Measurements from ENCODE around the gene ACOD1. TPM values are rescaled to one million over a fixed set of nuclear protein-coding genes. Genes with fewer than 3 reads are reported as not detected.
"Not testable (repeated sequence)": the region's sequence is repeated elsewhere in the genome, so short reads cannot be mapped to it uniquely, and the experiment has no call there.

Gene ACOD1
- total RNA-seq, result not detected
- long read RNA-seq, result 0 reads

DNA sequence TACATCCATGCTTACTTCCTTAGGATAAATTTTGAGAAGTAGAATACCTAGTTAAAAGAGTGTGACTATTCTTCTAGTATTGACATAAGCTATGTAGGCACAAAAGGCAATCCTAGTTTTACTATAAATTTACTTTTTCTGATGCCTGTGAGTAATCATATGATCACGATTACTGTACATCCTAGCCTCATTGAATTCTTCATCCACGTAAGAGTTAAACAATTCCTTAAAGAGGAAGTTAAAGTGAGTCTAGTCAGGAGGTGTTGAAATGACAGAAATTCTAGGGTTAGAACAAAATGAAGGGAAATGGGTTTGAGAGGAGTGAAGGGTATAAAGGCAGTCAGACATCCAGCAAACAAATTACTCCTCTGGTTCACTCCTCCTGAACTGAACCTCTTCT lies at the start of gene ACOD1:
ACOD1 (plus strand) TSS at position 363 of the 400 bp plus-strand sequence. CDS start 48 bp downstream, outside the sequence.
- intact Hi-C loops (cut with DNase I), result no loop called here
- ATAC-seq (no peak), DNase-seq (ENCODE audit: missing footprints) (no peak)

- intact Hi-C loops (cut with DNase I); DNase-seq (ENCODE audit: missing footprints); ATAC-seq: not testable (repeated sequence)
Observed at GRCh38 chr13:76899066-76899465, 49.2 kb upstream of the ACOD1 start.

GRCh38 chr13:76903544-76904162 lies 44.7 kb upstream of the ACOD1 start:
- intact Hi-C loops (cut with DNase I), result loop anchor here (1.0 to 10.0 kb wide), 4 partner anchors 231 to 1206 kb away; no protein-coding TSS in a partner anchor
- peak; percentile 86 for ATAC-seq
- peak; percentile 72 for DNase-seq (ENCODE audit: missing footprints)

DNA sequence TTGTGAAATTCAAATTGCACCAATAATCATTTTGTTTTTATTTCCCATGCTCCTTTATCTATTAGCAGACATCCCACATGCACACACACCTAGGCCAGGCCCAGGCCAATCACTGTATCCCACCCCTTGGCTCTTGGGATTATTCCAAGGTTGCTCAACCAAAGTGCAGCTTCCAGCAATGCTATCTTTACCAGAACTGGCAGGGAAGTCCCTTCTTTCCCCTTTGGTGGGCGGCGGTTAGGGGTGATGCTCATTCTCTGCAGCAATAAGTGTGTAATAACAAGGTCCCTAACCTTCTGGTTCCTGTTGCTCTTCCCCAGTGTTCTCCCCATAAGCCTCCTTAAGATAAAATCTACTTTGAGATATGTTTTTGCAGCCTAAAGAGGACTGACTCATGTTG lies 43.8 kb upstream of the ACOD1 start:
- no peak for DNase-seq (ENCODE audit: missing footprints)
- intact Hi-C loops (cut with DNase I), result loop anchor here (5.0 to 10.0 kb wide), 2 partner anchors 430 to 1207 kb away; no protein-coding TSS in a partner anchor
- ATAC-seq, result no peak

DNA sequence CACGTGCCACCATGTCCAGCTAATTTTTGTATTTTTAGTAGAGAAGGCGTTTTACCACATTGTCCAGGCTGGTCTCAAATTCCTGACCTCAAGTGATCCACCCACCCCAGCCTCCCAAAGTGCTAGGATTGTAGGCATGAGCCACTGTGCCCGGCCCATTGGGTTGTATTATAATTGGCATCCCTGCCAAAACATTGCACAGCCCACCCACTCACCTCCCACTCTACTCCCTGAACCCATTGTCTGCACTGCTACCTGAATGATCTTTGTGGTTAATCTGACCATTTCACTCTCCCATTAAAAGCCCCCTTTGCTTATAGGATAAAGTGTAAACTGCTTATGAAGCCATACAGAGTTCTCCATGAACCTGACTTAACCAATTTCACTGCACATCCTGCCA lies 35.8 kb upstream of the ACOD1 start:
- DNase-seq (ENCODE audit: missing footprints), result no peak
- ATAC-seq, result no peak
- intact Hi-C loops (cut with DNase I), result no loop called here

DNA sequence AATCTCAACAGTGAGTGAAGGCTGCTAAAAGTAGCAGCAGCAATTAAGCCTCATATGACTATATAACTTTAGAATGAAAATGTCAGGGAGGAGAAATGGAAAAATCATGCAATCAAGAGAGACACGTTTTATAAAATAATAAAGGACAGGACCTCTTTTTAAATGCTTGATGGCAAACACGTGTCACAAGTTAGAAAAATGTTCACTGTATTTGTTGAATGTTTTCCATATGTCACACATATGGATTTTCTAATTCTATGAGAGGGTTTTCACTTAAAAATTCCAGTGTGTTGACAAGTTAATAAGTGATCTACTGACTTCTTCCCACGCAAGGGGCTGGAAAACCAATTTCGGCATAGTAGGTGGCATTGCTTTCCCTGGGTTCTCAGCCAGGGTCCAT lies 34.4 kb upstream of the ACOD1 start:
- DNase-seq (ENCODE audit: missing footprints) (no peak), ATAC-seq (no peak)
- intact Hi-C loops (cut with DNase I), result no loop called here

GRCh38 chr13:76917095-76917494 lies 31.2 kb upstream of the ACOD1 start:
- no peak for ATAC-seq
- no peak for DNase-seq (ENCODE audit: missing footprints)
- intact Hi-C loops (cut with DNase I), result no loop called here

DNA sequence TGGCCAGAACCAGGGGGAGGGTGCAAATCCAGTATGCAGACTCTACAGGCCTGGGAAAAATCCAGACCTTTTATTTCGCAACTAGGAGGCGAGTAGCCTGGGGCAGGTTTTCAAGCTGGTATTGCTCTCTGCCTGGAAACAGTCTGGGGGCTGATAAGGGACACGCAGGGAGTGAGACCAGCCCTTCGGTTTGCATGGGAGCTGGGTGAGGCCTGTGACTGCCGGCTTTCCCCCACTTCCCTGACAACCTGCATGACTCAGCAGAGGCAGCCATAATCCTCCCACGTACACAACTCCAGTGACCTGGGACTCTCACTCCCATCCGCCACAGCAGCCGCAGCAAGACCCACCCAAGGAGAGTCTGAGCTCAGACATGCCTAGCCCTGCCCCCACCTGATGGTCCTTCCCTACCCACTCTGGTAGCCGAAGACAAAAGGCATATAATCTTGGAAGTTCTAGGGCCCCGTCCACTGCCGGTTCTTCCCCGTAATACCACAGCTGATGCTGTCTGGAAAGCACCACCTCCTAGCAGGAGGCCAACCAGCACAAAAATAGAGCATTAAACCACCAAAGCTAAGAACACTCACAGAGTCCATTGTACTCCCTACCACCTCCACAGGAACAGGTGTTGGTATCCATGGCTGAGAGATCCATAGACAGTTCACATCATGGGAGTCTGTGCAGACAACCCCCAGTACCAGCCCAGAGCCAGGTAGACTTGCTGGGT lies 30.4 kb upstream of the ACOD1 start:
- intact Hi-C loops (cut with DNase I); DNase-seq (ENCODE audit: missing footprints): not testable (repeated sequence)
- peak; percentile 37 for ATAC-seq

DNA sequence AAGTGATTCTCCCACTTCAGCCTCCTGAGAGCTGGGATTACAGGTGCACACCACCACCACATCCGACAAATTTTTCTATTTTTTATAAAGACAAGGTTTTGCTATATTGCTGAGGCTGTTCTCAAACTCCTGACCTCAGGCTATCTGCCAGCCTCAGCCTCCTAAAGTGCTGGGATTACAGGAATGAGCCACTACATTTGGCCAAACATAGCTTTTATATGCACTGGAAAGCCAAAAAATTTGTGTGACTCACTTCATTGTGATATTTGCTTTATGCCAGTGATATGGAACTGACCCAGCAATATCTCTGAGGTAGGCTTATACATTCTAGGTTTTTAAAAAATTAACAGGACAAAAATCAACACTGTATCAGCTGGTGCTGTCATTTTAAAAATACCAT lies 26.8 kb upstream of the ACOD1 start:
- ATAC-seq, result no peak
- intact Hi-C loops (cut with DNase I), result no loop called here
- DNase-seq (ENCODE audit: missing footprints), result no peak

- intact Hi-C loops (cut with DNase I), result no loop called here
- DNase-seq (ENCODE audit: missing footprints), result no peak
- no peak for ATAC-seq
Observed at GRCh38 chr13:76925115-76925514, 23.2 kb upstream of the ACOD1 start.

DNA sequence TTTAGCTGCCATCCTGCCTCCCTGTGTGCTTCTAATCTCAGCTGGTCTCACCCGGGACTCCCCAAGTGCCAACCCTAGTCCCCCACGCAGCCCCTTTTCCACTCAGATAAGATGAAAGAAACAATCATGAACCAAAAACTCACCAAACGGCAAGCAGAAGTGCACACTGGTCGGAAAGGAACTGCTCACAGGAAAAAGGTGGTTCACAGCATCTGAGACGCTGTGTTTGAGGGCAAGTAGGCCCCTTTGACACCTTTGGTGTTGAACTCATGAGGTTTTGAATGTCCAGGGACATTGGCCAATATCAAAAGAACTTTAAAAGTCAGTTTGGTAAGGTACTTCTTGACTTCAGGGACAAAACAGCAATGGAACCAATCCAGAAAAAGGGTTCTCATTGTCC lies 20.4 kb upstream of the ACOD1 start:
- ATAC-seq (no peak), DNase-seq (ENCODE audit: missing footprints) (no peak)
- intact Hi-C loops (cut with DNase I), result no loop called here

GRCh38 chr13:76928456-76928855 lies 19.9 kb upstream of the ACOD1 start:
- ATAC-seq (no peak), DNase-seq (ENCODE audit: missing footprints) (no peak)
- intact Hi-C loops (cut with DNase I), result no loop called here

- no peak for ATAC-seq
- intact Hi-C loops (cut with DNase I), result no loop called here
Observed at GRCh38 chr13:76929320-76929719, 19.0 kb upstream of the ACOD1 start.

DNA sequence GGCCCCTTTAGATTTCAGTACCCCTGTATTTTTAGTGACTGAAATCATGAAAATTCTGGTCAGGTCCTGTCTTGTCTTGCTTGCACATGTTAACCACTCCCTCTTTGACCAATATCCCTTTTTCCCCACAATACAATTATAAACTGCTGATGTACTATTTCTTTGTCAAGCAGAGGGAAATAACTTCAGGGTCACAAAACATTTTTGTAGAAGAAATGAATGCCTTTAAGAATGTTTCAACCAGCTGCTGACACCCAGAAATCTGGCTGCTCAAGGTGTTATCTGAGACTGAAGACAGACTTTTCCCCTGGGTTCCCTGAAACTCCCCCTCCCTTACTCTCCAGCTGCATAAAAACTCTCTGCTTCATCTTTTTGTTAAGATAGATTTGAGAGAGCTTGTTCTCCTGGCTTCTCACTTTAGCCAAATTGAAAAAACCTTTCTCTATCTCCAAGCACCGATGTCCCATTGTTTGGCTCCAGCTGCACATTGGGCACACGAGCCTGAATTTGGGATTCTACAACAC lies 18.4 kb upstream of the ACOD1 start:
- DNase-seq (ENCODE audit: missing footprints), result no peak
- no peak for ATAC-seq

More at GRCh38 chr13:76929320-76929719, 19.0 kb upstream of the ACOD1 start:
- DNase-seq (ENCODE audit: missing footprints), result no peak

DNA sequence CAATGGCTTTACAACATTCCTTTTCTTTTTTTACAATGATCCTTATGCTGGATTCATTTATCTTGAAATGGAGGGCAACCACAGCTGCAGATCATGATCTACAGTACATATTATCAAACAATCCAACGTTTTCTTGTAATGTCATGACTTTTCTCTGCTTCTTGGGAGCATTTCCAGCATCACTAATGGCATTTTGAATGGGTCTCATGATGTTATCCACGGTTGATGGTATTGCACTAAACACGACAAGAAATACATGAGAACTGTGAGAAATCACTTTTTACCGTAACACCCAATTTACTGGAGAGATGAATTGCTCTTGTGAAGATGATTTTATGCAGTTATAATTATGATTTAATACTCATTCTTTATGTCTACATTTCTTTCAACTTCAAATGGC lies 16.2 kb upstream of the ACOD1 start:
- intact Hi-C loops (cut with DNase I), result no loop called here
- DNase-seq (ENCODE audit: missing footprints) (no peak), ATAC-seq (no peak)

More for the DNA sequence above, 18.4 kb upstream of the ACOD1 start:
- intact Hi-C loops (cut with DNase I), result no loop called here

DNA sequence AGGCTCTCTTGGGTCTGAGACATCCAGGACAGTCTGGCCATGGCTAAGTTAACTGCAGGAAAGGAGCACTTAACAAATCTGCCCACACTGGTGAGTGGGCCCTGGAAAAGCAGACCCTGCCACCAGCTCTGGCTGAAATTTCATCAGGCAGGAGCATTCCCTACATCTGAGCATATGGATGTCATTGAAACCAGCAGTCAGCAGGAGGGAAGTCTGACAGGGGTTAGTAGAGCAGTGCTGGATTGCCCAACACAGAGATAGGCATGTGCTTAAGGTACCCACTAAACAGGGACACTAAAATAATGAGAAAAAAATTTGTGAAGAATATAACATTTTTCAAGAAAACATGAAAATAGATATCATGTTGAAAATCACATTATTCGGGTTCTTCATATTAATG lies 13.6 kb upstream of the ACOD1 start:
- ATAC-seq (no peak), DNase-seq (ENCODE audit: missing footprints) (no peak)
- intact Hi-C loops (cut with DNase I), result no loop called here

DNA sequence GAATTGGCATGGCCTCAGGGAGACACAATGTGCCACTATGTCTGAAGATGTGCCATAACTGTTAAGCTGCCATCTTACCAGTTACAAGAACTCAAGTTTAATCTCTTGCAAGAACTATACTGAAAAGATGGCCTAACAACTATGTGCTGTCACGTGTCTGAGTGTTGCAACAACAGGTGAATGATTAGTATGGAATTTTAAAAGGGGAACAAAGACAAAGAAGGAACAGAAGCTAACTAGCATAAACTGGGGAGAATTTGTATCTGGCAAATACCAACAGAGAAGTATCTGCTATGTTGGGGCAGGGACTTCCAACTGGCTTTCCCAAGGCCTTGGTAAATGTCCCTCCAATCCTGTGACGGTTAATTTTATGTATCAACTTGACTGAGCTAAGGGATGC lies 11.5 kb upstream of the ACOD1 start:
- intact Hi-C loops (cut with DNase I), result no loop called here
- no peak for DNase-seq (ENCODE audit: missing footprints)
- no peak for ATAC-seq

- intact Hi-C loops (cut with DNase I), result no loop called here
- no peak for ATAC-seq
- DNase-seq (ENCODE audit: missing footprints), result no peak
Observed at GRCh38 chr13:76937281-76937820, 11.0 kb upstream of the ACOD1 start.

- DNase-seq (ENCODE audit: missing footprints) (no peak), ATAC-seq (no peak)
- intact Hi-C loops (cut with DNase I), result no loop called here
Observed at GRCh38 chr13:76939215-76939614, 9.1 kb upstream of the ACOD1 start.

- intact Hi-C loops (cut with DNase I), result no loop called here
- DNase-seq (ENCODE audit: missing footprints) (no peak), ATAC-seq (no peak)
Observed at GRCh38 chr13:76942363-76942762, 5.9 kb upstream of the ACOD1 start.
